ENCODE data around the gene CADPS2. TPM values are rescaled to one million over a fixed set of nuclear protein-coding genes. Genes with fewer than 3 reads are reported as not detected.

The CADPS2 gene
- total RNA-seq, 1 experiment from 2014 or later = 16.4 TPM

- Mint-ChIP-seq H3K27ac (ENCODE audit: unreplicated experiment) (no peak overlapping the region), H3K4me1 (ENCODE audit: low read depth, unreplicated experiment) (no peaks in the 10 kb centered on the region)
- CTCF ChIA-PET = no interaction called here
Measured at GRCh38 chr7:122433765-122434164, 452.5 kb downstream of the CADPS2 start.

GRCh38 chr7:122430710-122431109 lies 455.6 kb downstream of the CADPS2 start:
- no peak for TF ChIP-seq CTCF (IDR thresholded peaks at IDR 0.05; ENCODE audit: unreplicated experiment)
- no TSS peak for BruUV-seq (replicated peaks)
- H3K27me3 Mint-ChIP-seq (ENCODE audit: unreplicated experiment) = no peaks in the 10 kb centered on the region
- no peaks in the 10 kb centered on the region for H3K4me1 Mint-ChIP-seq (ENCODE audit: low read depth, unreplicated experiment)
- no peaks in the 10 kb centered on the region for H3K9me3 Mint-ChIP-seq (ENCODE audit: low read depth, unreplicated experiment)
- CTCF ChIA-PET = no interaction called here
- H3K27ac Mint-ChIP-seq (ENCODE audit: unreplicated experiment) = no peak overlapping the region
- DNase-seq = no peak
- intact Hi-C loops (cut with micrococcal nuclease; ENCODE audit: unreplicated experiment) = no loop called here
- no peak overlapping the region for H3K4me3 Mint-ChIP-seq (ENCODE audit: low read depth, unreplicated experiment)
- no peaks in the 10 kb centered on the region for H3K36me3 Mint-ChIP-seq (ENCODE audit: insufficient read depth, unreplicated experiment)

More at GRCh38 chr7:122433765-122434164, 452.5 kb downstream of the CADPS2 start:
- Mint-ChIP-seq H3K36me3 (ENCODE audit: insufficient read depth, unreplicated experiment) (no peaks in the 10 kb centered on the region), H3K27me3 (ENCODE audit: unreplicated experiment) (no peaks in the 10 kb centered on the region), H3K4me3 (ENCODE audit: low read depth, unreplicated experiment) (no peak overlapping the region), H3K9me3 (ENCODE audit: low read depth, unreplicated experiment) (no peaks in the 10 kb centered on the region)
- intact Hi-C loops (cut with micrococcal nuclease; ENCODE audit: unreplicated experiment) = no loop called here
- no TSS peak for BruUV-seq (replicated peaks)
- no peak for DNase-seq
- no peak for TF ChIP-seq CTCF (IDR thresholded peaks at IDR 0.05; ENCODE audit: unreplicated experiment)

DNA sequence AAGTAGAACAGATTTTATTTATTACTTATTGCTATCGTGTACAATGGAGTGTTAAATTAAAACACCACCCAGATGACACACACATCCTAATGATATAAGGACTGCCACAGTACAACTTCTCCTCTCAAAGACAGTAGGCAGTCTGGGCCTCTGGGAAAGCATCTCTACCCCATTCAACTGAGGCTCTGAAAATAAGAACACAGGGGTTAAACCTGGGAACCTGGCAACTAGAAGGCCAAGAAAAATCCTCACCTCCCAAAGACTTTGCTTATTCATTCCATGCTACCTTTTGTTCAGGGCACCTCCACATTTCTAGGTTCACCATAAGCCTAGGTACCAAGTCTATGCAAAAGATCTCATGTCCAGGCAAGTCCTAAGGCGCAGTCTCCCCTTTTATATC lies 456.3 kb downstream of the CADPS2 start:
- intact Hi-C loops (cut with micrococcal nuclease; ENCODE audit: unreplicated experiment) = no loop called here
- no peaks in the 10 kb centered on the region for H3K9me3 Mint-ChIP-seq (ENCODE audit: low read depth, unreplicated experiment)
- TF ChIP-seq CTCF (IDR thresholded peaks at IDR 0.05; ENCODE audit: unreplicated experiment) = no peak
- H3K4me3 Mint-ChIP-seq (ENCODE audit: low read depth, unreplicated experiment) = no peak overlapping the region
- BruUV-seq (replicated peaks) = no TSS peak
- no peaks in the 10 kb centered on the region for H3K4me1 Mint-ChIP-seq (ENCODE audit: low read depth, unreplicated experiment)
- CTCF ChIA-PET = no interaction called here
- no peaks in the 10 kb centered on the region for H3K27me3 Mint-ChIP-seq (ENCODE audit: unreplicated experiment)
- no peaks in the 10 kb centered on the region for H3K36me3 Mint-ChIP-seq (ENCODE audit: insufficient read depth, unreplicated experiment)
- DNase-seq = no peak
- no peak overlapping the region for H3K27ac Mint-ChIP-seq (ENCODE audit: unreplicated experiment)

- TF ChIP-seq CTCF (IDR thresholded peaks at IDR 0.05; ENCODE audit: unreplicated experiment) = no peak
- intact Hi-C loops (cut with micrococcal nuclease; ENCODE audit: unreplicated experiment) = no loop called here
- H3K4me1 Mint-ChIP-seq (ENCODE audit: low read depth, unreplicated experiment) = no peaks in the 10 kb centered on the region
- H3K9me3 Mint-ChIP-seq (ENCODE audit: low read depth, unreplicated experiment) = no peaks in the 10 kb centered on the region
- no peaks in the 10 kb centered on the region for H3K27me3 Mint-ChIP-seq (ENCODE audit: unreplicated experiment)
- CTCF ChIA-PET = no interaction called here
- H3K36me3 Mint-ChIP-seq (ENCODE audit: insufficient read depth, unreplicated experiment) = no peaks in the 10 kb centered on the region
- H3K27ac Mint-ChIP-seq (ENCODE audit: unreplicated experiment) = no peak overlapping the region
- DNase-seq = no peak
- no TSS peak for BruUV-seq (replicated peaks)
- H3K4me3 Mint-ChIP-seq (ENCODE audit: low read depth, unreplicated experiment) = no peak overlapping the region
Measured at GRCh38 chr7:122425731-122426130, 460.5 kb downstream of the CADPS2 start.

- DNase-seq = no peak
- Mint-ChIP-seq H3K27me3 (ENCODE audit: unreplicated experiment) (no peaks in the 10 kb centered on the region), H3K27ac (ENCODE audit: unreplicated experiment) (no peak overlapping the region), H3K36me3 (ENCODE audit: insufficient read depth, unreplicated experiment) (no peaks in the 10 kb centered on the region), H3K4me3 (ENCODE audit: low read depth, unreplicated experiment) (no peak overlapping the region), H3K9me3 (ENCODE audit: low read depth, unreplicated experiment) (no peaks in the 10 kb centered on the region), H3K4me1 (ENCODE audit: low read depth, unreplicated experiment) (no peaks in the 10 kb centered on the region)
- BruUV-seq (replicated peaks) = no TSS peak
- CTCF ChIA-PET = no interaction called here
- intact Hi-C loops (cut with micrococcal nuclease; ENCODE audit: unreplicated experiment) = no loop called here
- no peak for TF ChIP-seq CTCF (IDR thresholded peaks at IDR 0.05; ENCODE audit: unreplicated experiment)
Measured at GRCh38 chr7:122423591-122423990, 462.7 kb downstream of the CADPS2 start.

Measured in Calu3 (cell line).